Right kidney (tissue), 1 donor: ENCODE results near the gene SCN1B.

ENCODE experiments used
- DNase-seq: peaks from one replicate; pipeline ENCODE4 v3.0.0-alpha.2; 2016

The SCN1B gene

DNA sequence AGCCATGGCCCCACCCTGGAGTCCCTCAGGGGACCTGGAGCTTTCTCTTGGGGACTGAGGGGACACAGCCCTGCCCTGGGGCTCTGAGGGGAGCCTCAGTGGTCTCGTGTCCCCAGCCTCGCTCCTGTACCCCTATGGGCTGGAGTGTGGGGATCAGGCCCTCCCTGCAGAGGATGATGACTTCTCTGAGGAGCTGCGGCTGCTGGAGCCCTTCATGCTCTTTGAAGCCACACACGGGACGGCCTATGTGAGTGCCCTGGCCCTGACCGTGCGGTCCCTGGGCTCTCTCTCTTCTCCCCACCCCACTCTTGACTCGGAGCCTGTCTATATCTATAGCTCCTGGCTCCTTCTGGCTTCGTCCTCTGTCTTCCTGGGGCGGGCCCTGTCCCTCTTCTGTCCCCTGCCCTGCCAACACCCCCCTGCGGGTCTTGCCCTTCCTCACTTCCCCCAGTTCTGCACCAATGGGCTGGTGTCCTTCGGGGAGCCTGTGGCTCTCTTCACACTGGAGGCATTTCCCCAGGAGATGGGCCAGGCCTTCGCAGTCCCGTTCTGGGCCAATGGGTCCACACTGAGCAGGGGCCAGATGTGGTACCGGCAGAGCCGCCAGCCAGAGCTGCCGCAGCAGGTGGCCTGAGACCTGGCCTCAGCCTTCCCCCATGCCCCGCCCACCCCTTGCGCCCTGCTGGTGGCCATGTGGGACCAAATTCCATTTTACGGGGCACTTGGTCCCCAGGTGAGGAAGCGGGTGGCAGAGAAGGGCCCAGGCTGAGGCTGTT lies 44.3 kb downstream of the SCN1B start:
- no peak for DNase-seq

DNA sequence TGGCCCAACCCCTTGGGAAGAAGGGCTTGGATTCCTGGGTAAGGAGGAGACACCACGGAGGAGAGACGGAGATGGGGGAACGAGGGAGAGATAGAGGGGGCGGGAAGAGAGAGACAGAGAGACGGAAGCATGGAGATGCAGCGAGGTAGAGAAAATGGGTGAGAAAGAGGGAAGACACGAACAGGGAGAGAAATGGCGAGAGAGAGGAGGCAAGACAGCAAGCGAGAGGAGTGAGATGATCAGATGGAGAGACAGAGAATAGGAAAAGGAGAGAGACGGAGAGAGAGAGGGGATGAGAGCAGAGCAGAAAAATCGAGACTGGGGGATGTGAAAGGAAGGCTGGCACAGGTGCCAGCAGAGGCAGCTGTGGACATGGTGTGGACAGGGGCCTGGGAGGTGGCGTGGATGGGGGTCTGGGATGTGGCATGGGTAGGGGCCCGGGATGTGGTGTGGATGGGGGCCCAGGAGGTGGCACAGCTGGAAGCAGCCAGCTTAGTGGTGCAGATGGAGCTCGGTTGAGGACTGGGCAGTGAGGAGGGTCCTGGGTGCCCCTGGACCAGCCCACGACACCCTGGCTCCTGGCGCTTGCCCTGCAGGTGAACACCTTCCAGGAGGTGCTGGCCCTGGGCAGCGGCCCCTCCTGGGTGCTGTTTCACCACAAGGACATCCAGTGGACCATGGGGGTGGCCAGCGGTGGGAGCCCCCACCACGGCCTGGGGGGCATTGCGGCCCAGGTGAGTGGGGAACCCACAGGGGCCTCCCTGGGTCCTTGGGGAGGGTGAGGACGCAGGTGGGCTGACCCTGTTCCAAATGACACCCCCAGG lies 45.1 kb downstream of the SCN1B start:
- no peak for DNase-seq

DNA sequence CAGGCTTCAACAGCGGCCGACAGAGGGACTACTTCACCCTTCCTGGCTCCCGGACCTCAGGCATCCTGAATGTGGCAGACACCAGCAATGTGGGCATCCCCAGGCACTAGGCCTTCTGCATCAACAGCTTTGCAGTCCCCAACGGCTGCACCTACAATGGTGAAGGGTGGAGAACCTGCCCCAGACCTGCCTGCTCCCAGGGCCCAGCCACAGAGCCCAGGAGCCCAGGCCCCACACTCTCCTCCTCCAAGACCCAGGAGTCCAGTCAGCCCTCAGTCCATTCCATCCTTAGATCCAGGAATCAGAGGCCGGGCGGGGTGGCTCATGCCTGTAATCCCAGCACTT lies 45.7 kb downstream of the SCN1B start:
- no peak for DNase-seq

GRCh38 chr19:35076657-35077056 lies 46.4 kb downstream of the SCN1B start:
- DNase-seq: no peak

DNA sequence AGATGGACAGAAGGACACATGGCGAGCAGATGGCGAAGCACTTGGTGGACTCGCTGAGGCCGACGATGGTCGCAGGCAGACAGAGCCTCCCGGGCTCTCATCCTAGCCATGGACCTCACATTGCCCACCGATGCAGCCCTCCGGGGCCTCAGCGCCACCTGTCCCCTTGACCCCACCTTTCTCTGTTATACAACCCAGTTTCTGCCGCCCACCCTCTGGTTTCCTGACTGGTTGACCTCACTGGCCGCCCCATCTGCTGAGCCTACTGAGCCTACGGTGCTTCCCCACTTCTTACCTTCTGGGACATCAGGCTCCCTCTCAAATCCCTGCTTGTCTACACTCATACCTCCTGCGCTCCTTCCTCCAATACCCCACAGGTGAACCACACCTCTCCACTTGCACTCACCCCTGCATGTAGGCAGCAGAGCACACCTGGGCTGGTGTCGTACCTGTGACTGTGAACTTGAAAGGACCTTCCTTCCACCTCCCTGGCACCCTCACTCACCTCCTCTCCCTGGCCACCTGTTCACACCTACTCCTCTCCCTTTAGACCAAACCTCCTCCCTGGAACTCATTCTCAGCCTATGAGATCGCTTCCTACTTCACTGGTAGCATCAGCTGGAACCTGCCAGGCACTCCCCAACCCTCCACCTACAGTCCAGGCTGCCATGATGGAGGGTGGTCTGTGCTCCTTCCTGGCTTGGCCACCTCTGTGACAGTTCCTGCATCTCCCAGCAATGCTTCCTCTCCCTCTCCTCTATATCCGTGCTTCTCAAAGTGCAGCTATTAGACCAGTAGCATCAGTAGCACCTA lies 47.3 kb downstream of the SCN1B start:
- DNase-seq: no peak

- no peak for DNase-seq
Measured at GRCh38 chr19:35079826-35080225, 49.6 kb downstream of the SCN1B start.

- no peak for DNase-seq
Measured at GRCh38 chr19:35080613-35081170, 50.4 kb downstream of the SCN1B start.

DNA sequence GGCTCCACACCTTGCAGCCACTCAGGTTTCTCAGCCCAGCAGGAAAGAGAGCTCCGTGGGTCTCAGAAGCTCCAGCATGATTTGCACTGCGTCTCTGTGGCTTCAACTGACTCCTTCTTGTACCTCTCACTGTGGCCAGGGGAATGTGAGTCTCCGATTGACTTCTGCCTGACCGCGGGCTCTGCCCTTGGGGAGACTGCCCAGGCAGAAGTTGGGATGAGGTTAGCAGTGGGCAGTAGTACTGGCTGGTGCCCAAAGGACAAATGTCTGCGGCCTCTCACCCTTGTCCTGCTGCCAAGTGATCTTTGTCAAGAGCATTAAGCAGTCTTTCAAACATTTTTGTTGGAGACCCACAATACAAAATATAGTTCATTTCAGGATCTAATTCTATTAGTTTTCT lies 50.9 kb downstream of the SCN1B start:
- DNase-seq: no peak

GRCh38 chr19:35083691-35084508 lies 53.6 kb downstream of the SCN1B start:
- no peak for DNase-seq

- DNase-seq: no peak
Measured at GRCh38 chr19:35084509-35084762, 54.2 kb downstream of the SCN1B start.

DNA sequence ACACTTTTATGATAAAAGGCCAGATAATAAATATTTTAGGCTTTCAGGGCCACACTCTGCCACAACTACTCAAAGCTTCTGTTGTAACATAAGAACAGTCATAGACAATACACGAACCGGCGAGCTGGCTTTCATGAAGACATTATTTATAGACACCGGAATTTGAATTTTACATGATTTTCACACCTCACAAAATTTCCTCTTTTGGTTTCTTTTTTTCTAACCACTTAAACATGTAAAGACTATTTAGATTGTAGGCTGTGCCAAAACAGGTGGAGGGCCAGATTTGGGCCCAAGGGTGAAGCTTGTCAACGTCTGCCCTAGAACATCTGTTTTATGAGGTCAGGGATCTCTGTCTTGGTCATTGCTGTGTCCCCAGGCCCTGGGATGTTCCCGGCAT lies 55.7 kb downstream of the SCN1B start:
- no peak for DNase-seq

DNA sequence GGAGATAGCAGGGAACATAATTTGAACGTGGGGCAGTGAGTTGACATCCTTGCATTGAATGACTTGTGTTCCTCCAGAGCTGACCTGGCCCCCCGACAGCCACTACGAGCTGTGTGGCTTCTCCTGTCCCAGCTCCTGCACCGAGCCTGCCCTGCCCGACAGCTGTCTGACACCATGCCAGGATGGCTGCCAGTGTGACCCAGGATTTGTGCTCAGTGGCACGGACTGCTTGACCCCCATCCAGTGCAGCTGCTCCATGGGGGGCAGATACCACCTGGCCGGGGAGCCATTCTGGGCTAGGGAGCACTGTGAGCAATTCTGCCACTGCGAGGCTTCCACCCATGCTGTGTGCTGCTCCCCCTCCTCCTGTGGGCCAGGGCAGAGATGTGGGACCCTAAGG lies 56.2 kb downstream of the SCN1B start:
- DNase-seq: no peak

DNA sequence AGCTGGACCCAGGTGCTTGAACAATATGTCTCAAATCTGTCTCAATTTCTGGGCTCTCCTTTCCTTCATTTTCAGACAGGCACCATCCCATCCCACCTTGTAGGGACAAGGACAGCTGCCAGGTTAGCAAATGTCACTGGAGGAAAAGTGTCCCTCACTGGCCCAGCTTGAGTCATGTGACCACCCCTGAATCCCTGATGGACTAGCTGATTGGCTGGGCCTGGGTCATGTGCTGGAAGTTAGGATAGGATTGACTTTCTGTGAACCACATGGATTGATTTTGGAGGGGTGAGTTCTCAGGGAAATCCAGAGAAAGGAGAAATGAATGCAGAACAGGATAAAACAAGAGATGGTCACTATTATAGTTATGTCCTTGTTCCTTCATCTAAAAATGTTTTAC lies 57.1 kb downstream of the SCN1B start:
- no peak for DNase-seq

- no peak for DNase-seq
Measured at GRCh38 chr19:35088131-35088913, 58.1 kb downstream of the SCN1B start.

- no peak for DNase-seq
Measured at GRCh38 chr19:35089554-35089953, 59.3 kb downstream of the SCN1B start.
